HG03521 (cell line): Measurements from ENCODE around the gene RNU6-9.
A peak's percentile ranks its signal among the peaks of the same experiment; 100 is the strongest.

Experiments
- ATAC-seq: cut with Tn5 transposase; IDR thresholded peaks from one replicate; pipeline ENCODE4 v1.9.1; 2021; ENCODE audit warnings: mild to moderate bottlenecking, moderate library complexity; ENCODE audit not compliant: unreplicated experiment

RNU6-9 gene

DNA sequence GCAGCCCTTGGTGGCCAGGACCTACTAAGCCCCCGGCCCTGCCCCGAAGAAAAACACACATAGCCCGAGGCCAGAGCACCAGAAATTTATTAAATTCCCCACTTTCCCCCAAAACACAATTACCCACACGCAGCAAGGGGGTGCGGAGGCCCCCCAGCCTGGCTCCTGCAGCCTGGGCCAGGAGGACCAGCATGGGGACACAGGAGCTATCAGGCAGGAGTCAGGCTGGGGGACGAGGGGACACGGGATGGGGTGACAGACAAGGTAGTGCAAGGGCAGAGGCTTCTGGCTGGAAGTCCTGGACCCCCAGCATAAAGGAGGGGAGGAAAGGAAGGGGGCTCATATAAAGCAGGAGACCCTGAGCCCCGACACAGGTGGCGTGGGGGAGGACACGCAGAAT, 3.1 kb downstream of the RNU6-9 start:
- ATAC-seq: no peak

GRCh38 chr19:896999-897398, 3.7 kb downstream of the RNU6-9 start:
- ATAC-seq: no peak

GRCh38 chr19:897442-898039, 4.3 kb downstream of the RNU6-9 start:
- ATAC-seq: no peak

DNA sequence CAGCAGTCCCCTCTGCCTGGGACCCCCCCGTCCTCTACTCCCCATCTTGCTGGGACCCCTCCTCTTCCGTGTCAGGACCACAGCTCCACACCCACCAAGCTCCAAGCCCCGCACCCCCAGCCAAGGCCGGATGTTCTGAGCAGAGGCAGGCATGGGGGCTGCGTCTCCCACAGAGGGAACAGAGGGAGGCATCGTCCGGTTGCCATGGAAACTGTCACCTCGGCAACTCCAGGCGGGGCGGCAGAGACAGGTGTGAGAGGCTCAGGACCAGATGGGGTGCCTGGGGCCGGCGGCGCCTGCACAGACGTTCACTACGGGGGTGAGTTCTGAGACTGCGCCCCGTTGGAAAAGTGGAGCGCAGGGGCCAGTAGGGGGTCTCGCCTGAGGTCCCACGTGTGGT, 5.4 kb downstream of the RNU6-9 start:
- no peak for ATAC-seq

GRCh38 chr19:899336-900042, 6.2 kb downstream of the RNU6-9 start:
- no peak for ATAC-seq

- ATAC-seq: no peak
Measured at GRCh38 chr19:900043-900301, 6.7 kb downstream of the RNU6-9 start.

GRCh38 chr19:900302-901111, 7.2 kb downstream of the RNU6-9 start:
- no peak for ATAC-seq

DNA sequence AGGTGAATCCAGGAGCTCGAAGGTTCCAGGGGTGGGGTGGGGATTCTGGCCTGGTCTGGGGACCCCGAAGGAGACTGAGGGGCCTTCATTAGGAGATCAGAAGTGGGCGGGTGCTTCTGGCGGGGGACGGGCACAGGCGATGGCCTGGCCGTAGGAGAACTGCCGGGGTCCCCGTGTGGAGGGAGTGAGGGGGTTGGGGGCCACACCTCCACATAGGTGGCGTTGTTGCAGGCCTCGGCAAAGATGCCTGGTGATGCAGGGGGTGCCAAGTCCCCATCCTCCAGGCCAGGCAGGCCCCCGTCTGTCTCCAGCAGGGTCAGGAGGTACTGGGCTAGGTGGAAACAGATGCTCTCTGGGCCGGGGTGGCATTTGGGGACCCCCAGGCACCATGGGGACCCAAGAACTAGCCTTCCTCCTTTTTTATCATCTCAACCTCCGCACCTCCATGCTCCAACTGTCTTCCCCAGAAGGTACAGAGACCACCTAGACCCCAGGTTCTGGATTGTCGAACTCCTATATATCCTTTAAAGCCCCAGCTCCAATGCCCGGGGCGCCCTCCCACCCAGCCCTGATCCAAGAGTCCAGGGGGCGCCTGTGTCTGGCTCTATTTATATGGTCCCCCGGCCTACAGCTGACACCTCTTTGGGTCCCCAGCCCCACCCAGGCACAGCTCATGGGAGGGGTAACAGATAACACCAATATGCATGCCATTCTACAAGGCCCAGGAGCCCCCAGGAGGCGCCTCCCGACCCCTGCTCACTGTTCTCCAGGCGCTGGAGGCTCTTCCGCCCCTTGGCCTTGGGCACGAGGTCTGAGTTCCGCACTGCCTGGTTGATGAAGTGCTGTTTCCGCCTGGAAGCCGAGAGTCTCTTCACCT, 8.2 kb downstream of the RNU6-9 start:
- ATAC-seq: no peak

GRCh38 chr19:902093-902370, 8.7 kb downstream of the RNU6-9 start:
- ATAC-seq: no peak

- ATAC-seq: no peak
Measured at GRCh38 chr19:902446-903226, 9.4 kb downstream of the RNU6-9 start.

DNA sequence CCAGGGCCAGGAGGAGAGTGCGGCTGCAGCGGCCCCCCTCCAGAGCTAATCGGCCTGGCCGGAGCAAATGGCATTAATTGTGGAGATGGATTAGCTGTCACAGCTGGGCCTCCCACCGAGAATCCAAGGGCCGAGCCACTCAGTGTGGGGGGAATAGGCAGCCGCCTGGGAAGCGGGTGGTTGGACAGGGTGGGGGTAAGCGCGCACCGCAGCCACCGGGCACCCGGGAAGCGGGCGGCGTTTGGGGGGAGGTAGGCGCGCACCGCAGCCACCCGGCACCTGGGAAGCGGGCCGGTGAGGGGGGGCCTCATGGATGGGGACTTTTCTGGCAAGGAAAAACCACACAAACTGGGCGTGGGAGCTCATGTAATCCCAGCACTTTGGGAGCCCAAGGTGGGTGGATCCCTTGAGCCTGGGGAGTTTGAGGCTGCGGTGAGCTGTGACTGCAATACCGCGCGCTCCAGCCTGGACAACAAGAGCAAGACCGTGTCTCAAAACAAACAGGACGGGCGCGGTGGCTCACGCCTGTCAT, 10.0 kb downstream of the RNU6-9 start:
- ATAC-seq: no peak

DNA sequence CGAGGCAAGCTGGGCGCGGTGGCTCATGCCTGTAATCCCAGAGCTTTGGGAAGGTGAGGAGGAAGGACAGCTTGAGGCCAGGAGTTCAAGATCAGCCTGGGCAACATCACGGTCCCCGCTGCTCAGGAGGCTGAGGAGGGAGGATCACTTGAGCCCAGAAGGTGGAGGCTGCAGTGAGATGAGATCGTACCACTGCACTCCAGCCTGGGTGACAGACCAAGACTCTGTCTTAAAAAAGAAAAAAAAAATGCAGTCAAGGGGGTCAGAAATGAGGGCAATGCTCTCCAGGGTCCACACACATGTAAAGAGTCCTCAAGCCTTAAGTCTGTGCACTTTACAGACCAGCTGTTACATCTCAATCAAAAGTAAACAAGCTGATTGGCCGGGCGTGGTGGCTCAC, 11.3 kb downstream of the RNU6-9 start:
- no peak for ATAC-seq

DNA sequence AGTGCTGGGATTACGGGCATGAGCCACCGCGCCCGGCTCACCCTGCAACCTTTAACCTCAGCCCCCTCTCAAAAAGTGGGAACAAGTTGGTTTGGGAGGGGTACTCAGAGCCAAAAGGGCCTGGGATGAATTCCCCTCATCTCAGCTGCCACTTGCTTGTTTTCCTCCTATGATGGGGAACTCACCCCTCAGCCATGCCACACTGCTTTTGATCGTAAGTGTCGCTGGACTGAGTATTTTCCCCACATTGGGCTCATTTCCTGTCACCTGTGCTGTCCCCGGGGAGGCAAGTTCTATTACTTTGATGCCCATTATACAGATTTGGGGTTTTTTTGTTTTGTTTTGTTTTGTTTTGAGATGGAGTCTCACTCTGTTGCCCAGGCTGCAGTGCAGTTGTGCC, 13.2 kb downstream of the RNU6-9 start:
- no peak for ATAC-seq

DNA sequence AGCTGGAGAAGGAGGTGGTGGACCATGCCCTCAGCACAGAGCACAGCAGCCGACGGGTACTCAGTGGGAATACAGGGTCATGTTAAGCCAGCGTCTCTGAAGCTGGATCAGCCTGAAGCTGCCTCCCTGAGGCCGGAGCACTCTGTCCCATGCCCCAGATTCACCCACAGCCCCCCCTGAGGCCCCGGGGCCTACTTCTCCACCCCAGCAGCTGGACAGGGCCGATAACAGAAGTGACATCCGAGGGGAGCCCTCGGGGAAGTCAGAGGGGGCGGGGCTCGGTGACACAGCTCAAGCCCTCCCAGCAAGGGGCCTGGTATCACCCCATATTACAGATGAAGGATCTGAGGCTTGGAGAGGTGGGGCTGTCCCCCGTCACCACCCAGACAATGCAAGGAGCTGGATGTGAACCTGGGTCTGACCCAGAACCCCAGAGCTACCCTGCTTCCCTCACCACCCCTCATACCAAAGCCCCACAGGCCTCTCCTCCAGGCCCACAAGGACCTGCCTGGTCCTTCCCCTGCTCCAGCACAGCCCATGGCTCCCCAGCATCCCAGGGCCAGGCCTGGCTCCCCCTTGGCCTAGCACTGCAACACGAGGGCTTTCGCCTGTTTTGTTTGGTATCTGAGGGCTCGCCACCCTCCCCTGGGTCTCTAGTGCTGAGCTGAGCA, 14.0 kb downstream of the RNU6-9 start:
- no peak for ATAC-seq

- ATAC-seq: no peak
Measured at GRCh38 chr19:911197-912033, 18.1 kb downstream of the RNU6-9 start.

- no peak for ATAC-seq
Measured at GRCh38 chr19:912181-913079, 19.1 kb downstream of the RNU6-9 start.

DNA sequence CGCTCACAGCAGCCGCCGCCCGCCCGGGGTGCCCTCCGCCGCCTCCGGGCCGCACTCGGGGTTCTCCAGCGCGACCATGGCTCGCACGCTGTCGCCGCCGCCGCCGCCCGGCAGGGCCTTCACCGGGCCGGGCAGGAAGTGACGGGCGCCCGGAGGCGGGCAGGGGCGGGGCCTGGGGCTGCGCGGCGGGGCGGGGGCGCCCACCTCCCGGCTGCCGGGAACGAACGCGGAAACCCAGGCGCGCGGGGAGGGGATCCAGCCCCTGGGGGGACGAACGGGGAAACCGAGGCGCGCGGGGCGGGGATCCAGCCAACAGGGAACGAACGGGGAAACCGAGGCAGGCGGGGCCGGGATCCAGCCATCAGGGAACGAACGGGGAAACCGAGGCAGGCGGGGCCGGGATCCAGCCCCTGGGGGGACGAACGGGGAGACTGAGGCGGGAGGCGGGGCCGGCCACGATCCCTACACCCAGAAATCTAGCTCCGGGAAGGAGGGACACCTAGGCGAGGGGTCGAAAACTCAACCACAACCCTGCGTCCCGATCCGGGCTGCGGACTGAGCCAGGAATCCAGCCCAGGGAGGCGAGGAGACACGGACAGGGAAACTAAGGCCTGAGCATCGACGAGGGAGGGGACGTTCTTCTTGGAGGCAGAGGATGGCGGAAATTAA, 19.9 kb downstream of the RNU6-9 start, which contains the start of gene R3HDM4:
R3HDM4 (minus strand) TSS at position 140 of the 669 bp plus-strand sequence; CDS start at position 78, 62 bp downstream.
- peak; percentile 58 for ATAC-seq
